ENCODE measurements around the gene ZNF774. TPM values are rescaled to one million over a fixed set of nuclear protein-coding genes. Genes with fewer than 3 reads are reported as not detected.

Gene ZNF774
- total RNA-seq, 4 donors from 2014 or later = 0.51 to 5.5 (median 3.8) TPM

DNA sequence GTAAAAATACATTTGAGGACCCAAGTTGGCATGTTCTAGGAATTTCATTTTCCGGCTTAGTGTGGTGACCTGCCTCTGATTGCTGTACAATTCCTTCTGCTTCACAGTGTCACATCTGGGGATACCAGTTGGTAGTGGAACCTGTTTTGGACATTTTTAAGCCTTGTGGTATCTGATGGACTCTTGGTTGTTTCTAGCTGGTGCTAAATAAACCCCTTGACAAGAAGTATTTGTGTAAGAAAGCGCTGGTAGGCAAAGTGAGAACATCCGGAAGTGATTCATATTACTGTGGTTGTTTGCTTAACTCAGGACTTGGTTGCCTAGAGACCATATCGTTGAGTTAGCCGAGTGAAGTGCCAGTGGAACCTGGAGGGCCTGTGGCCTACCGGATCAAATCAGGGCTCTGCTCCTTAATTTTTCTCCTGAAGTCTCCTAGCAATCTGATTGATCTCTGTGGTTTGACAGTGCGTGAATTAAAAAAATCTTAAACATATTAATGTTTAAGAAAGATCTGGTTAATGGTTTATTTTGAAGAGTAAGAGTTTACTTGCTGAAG is 48.8 kb downstream of the ZNF774 start:
- peaks cover 23 to 27% of the 10 kb centered on the region in 2 donors for H3K4me1 ChIP-seq
- peak overlapping the region; percentile 85 to 96 for H3K27ac ChIP-seq
- H3K9me3 ChIP-seq = no peaks in the 10 kb centered on the region
- TF ChIP-seq POLR2A (IDR thresholded peaks at IDR 0.05) = peak; percentile 33 to 55
- TF ChIP-seq, protein P1, sequence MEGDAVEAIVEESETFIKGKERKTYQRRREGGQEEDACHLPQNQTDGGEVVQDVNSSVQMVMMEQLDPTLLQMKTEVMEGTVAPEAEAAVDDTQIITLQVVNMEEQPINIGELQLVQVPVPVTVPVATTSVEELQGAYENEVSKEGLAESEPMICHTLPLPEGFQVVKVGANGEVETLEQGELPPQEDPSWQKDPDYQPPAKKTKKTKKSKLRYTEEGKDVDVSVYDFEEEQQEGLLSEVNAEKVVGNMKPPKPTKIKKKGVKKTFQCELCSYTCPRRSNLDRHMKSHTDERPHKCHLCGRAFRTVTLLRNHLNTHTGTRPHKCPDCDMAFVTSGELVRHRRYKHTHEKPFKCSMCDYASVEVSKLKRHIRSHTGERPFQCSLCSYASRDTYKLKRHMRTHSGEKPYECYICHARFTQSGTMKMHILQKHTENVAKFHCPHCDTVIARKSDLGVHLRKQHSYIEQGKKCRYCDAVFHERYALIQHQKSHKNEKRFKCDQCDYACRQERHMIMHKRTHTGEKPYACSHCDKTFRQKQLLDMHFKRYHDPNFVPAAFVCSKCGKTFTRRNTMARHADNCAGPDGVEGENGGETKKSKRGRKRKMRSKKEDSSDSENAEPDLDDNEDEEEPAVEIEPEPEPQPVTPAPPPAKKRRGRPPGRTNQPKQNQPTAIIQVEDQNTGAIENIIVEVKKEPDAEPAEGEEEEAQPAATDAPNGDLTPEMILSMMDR (IDR thresholded peaks at IDR 0.05) = no peak
- intact Hi-C loops (cut with DNase I; ENCODE audit: low total_unique reads) = no loop called here
- H3K36me3 ChIP-seq = no peaks in the 10 kb centered on the region
- peak; percentile 69 to 83 for DNase-seq
- no peaks in the 10 kb centered on the region for H3K27me3 ChIP-seq
- peak overlapping the region in 1 of 2 donors; percentile 19 for H3K4me3 ChIP-seq

DNA sequence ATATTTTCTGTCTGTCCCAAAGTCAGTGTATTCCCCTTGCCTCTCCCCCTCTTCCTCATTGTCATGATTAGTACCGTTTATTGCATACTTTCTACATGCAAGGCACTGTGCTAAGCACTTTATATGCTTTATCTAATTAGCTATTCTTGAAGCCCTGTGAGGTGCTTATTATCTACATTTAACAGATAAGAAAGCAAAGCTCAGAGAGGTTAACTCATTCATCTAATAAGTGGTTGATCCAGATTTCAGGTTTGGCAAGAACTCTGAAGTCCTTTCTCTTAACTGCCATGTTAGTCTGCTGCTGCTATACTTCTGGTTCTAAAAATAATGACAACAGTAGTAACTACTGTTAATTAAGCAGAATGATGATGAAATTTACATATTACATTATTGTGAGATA is 49.4 kb downstream of the ZNF774 start:
- Histone ChIP-seq H3K4me1 (peaks cover 26 to 33% of the 10 kb centered on the region in 2 donors), H3K4me3 (no peak overlapping the region), H3K36me3 (no peaks in the 10 kb centered on the region), H3K27ac (peak overlapping the region; percentile 85 to 96), H3K9me3 (no peaks in the 10 kb centered on the region), H3K27me3 (no peaks in the 10 kb centered on the region)
- intact Hi-C loops (cut with DNase I; ENCODE audit: low total_unique reads) = no loop called here
- TF ChIP-seq, protein P1 (IDR thresholded peaks at IDR 0.05) = no peak
- TF ChIP-seq POLR2A (IDR thresholded peaks at IDR 0.05) = no peak
- no peak for DNase-seq

DNA sequence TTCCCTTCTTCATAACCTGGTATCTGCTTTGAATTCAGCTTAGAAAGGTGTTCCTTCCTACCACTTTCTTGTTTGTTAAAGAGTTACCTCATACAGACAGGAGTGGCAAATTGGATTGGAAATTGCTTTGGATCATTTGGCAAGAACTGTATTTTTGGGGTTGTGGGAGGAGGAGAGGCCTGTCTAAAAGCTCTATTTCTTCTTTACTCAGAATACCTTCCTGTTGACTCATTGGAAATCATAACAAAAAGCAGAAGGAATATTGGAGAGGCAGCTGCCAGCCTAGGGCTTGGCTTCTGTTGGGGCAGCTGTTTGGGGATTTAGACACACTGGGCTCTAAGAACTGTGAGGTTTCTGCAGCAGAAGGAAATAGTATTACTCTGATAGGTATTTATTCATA is 50.1 kb downstream of the ZNF774 start:
- peak; percentile 47 to 50 for DNase-seq
- Histone ChIP-seq H3K9me3 (no peaks in the 10 kb centered on the region), H3K27me3 (no peaks in the 10 kb centered on the region), H3K4me3 (no peak overlapping the region), H3K27ac (peak overlapping the region; percentile 85 to 96), H3K36me3 (no peaks in the 10 kb centered on the region), H3K4me1 (peaks cover 26 to 39% of the 10 kb centered on the region in 2 donors)
- TF ChIP-seq, protein P1 (IDR thresholded peaks at IDR 0.05) = no peak
- TF ChIP-seq POLR2A (IDR thresholded peaks at IDR 0.05) = no peak
- intact Hi-C loops (cut with DNase I; ENCODE audit: low total_unique reads) = no loop called here

DNA sequence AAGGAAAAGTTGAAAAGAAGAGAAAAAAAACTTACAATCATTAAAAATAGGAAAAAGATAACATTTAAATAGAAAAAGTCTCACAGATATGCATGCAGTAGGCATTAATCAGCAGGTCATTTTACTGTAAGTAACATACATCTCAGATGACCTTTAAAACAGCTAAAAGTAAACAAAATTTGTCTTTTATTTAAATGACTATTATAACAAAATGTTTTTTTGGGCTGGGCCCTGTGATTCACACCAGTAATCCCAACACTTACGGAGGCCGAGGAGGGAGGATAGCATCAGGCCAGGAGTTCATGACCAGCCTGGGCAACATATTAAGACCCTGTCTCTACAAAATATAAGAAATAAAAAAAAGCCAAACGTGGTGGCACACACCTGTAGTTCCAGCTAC is 50.7 kb downstream of the ZNF774 start:
- Histone ChIP-seq H3K27me3 (no peaks in the 10 kb centered on the region), H3K36me3 (no peaks in the 10 kb centered on the region), H3K4me3 (no peak overlapping the region), H3K9me3 (no peaks in the 10 kb centered on the region), H3K27ac (peak overlapping the region; percentile 85 to 96), H3K4me1 (peaks cover 26 to 44% of the 10 kb centered on the region in 2 donors)
- intact Hi-C loops (cut with DNase I; ENCODE audit: low total_unique reads) = no loop called here
- DNase-seq = no peak
- TF ChIP-seq, protein P1 (IDR thresholded peaks at IDR 0.05) = no peak
- TF ChIP-seq POLR2A (IDR thresholded peaks at IDR 0.05) = no peak

DNA sequence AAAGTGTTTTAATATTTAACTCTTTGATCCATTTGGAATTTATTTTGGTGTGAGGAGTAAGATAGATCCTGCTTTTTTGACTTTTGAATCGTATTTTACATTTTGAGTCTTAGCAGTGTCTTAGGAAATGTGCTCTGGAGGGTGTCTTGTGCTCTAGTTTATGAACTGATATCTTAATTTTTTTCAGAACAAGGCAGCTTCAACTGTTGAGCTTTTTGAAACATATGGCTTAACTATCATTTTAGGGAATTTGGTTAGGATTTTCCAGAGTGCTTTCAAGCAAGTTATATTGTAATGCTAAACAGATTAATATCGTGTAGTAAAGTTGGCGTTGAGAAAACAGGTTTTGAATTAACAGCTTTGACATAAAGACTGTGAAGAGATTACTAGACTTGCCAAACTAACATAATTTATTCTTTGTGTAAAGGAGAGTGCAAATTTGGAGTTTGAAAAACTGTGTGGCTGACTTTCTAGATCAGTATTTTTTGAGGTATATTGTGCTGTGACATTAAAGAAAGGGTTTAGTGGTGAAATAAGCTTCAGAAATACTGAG is 53.0 kb downstream of the ZNF774 start:
- Histone ChIP-seq H3K9me3 (no peaks in the 10 kb centered on the region), H3K27ac (peak overlapping the region; percentile 85 to 96), H3K36me3 (no peaks in the 10 kb centered on the region), H3K4me3 (no peak overlapping the region), H3K4me1 (peaks cover 30 to 39% of the 10 kb centered on the region in 2 donors), H3K27me3 (no peaks in the 10 kb centered on the region)
- intact Hi-C loops (cut with DNase I; ENCODE audit: low total_unique reads) = no loop called here
- no peak for TF ChIP-seq POLR2A (IDR thresholded peaks at IDR 0.05)
- TF ChIP-seq, protein P1 (IDR thresholded peaks at IDR 0.05) = no peak
- DNase-seq = no peak

All from uterus (tissue), 4 donors.